K562 (cell line): ENCODE data around the gene SPRED2. TPM values are rescaled to one million over a fixed set of nuclear protein-coding genes. Genes with fewer than 3 reads are reported as not detected.

ENCODE experiments used
- ARHGAP35 ChIP-seq: fragments of 450-650 bp; IDR thresholded peaks from 2 replicates; pipeline ENCODE4 v1.6.1; 2018; ENCODE audit not compliant: partially characterized antibody
- ELF4 ChIP-seq: fragments of 450-650 bp; formaldehyde crosslinking; IDR thresholded peaks from 2 replicates; pipeline ENCODE4 v1.4.0; 2022; ENCODE audit warnings: missing genetic modification characterization
- ETV5 ChIP-seq: sonication (generic); formaldehyde crosslinking; IDR thresholded peaks from 2 replicates; pipeline ENCODE4 v1.4.0; 2020; ENCODE audit warnings: low read depth, mild to moderate bottlenecking, missing genetic modification reagents
- GABPB1 ChIP-seq: sonication (generic); formaldehyde crosslinking; IDR thresholded peaks from 2 replicates; pipeline ENCODE4 v1.8.0; 2022; ENCODE audit warnings: mild to moderate bottlenecking, missing genetic modification reagents
- HNRNPK ChIP-seq: fragments of 200-400 bp; formaldehyde crosslinking; IDR thresholded peaks from one replicate; pipeline ENCODE4 v1.6.1; 2018; ENCODE audit warnings: mild to moderate bottlenecking, low read depth, low read length; ENCODE audit not compliant: poor library complexity, severe bottlenecking
- KHSRP ChIP-seq: fragments of 450-650 bp; IDR thresholded peaks from 2 replicates; pipeline ENCODE4 v1.6.1; 2017
- MAFG ChIP-seq: fragments of 450-650 bp; conservative IDR thresholded peaks from 2 replicates; pipeline ENCODE4 v1.6.1; 2016; ENCODE audit warnings: missing genetic modification characterization, missing compliant biosample characterization
- MEF2A ChIP-seq: IDR thresholded peaks from 2 replicates; pipeline ENCODE4 v1.6.1; 2011; ENCODE audit warnings: low read depth, mild to moderate bottlenecking, low read length, moderate library complexity; ENCODE audit not compliant: control insufficient read depth
- POLR2AphosphoS2 ChIP-seq: IDR thresholded peaks from 2 replicates; pipeline ENCODE4 v1.6.1; 2012; ENCODE audit warnings: low read length, improper control_type of control experiment
- RBM22 ChIP-seq: fragments of 200-400 bp; formaldehyde crosslinking; IDR thresholded peaks from 2 replicates; pipeline ENCODE4 v1.6.1; 2018; ENCODE audit warnings: low read length, low read depth; ENCODE audit not compliant: poor library complexity, severe bottlenecking
- SIN3B ChIP-seq: fragments of 450-650 bp; IDR thresholded peaks from 2 replicates; pipeline ENCODE4 v1.6.1; 2017; ENCODE audit warnings: low read depth, mild to moderate bottlenecking, moderate library complexity
- SNRNP70 ChIP-seq: fragments of 200-400 bp; formaldehyde crosslinking; optimal IDR thresholded peaks from 2 replicates; pipeline ENCODE3; 2017; ENCODE audit warnings: low read depth, low read length
- SPI1 ChIP-seq: IDR thresholded peaks from 2 replicates; pipeline ENCODE4 v1.6.1; 2011; ENCODE audit warnings: low read depth, low read length, control low read depth, borderline replicate concordance
- TBL1XR1 ChIP-seq, 2 experiments: IDR thresholded peaks; 2 replicates each; pipeline ENCODE4 v1.6.1; 2012; ENCODE audit warnings: improper control_type of control experiment in 2 of 2, low read length in 2 of 2, mild to moderate bottlenecking in 1 of 2
- TCF7 ChIP-seq: sonication (generic); IDR thresholded peaks from 2 replicates; pipeline ENCODE4 v1.6.1; 2016; ENCODE audit warnings: antibody characterized with exemption, borderline replicate concordance
- TGIF2 ChIP-seq: sonication (generic); formaldehyde crosslinking; IDR thresholded peaks from 2 replicates; pipeline ENCODE4 v1.8.1; 2022; ENCODE audit warnings: mild to moderate bottlenecking, missing genetic modification reagents, moderate library complexity
- ZNF184 ChIP-seq: sonication (generic); formaldehyde crosslinking; IDR thresholded peaks from 2 replicates; pipeline ENCODE4 v1.5.0; 2020; ENCODE audit warnings: missing genetic modification reagents
- ZNF77 ChIP-seq: fragments of 250-450 bp; sonication (Bioruptor Pico); IDR thresholded peaks from 2 replicates; pipeline ENCODE4 v1.5.0; 2020
- polyA plus RNA-seq, 8 experiments: library from polyadenylated mRNA; depleted of rRNA in 4 of 8; stranded (reverse) in 5 of 8; unstranded in 3 of 8; fragments of >200 nt; fragmentation: Nextera tagmentation in 2 of 8; fragmentation: Illumina TruSeq in 1 of 8; extraction: Ambion mirVana in 2 of 8; extraction: Trizol in 1 of 8; gene quantifications; 2 replicates each; pipeline versions ENCODE4 v1.2.1 to v1.2.3, GENCODE V29; 2011 to 2014; ENCODE audit warnings: inconsistent platforms in 1 of 8, missing spikeins in 1 of 8
- total RNA-seq, 7 experiments: library from RNA; depleted of rRNA in 6 of 7; stranded (reverse); fragments of >200 nt in 6 of 7; fragmentation: Illumina TruSeq in 2 of 7; extraction: Trizol in 2 of 7; gene quantifications; 2 replicates each; pipeline versions ENCODE4 v1.2.1 to v1.2.3, GENCODE V29; 2011 to 2021; ENCODE audit warnings: low replicate concordance in 1 of 7
- TF ChIP-seq, protein P1 (sequence below): fragments of 250-450 bp; sonication (Bioruptor Pico); IDR thresholded peaks from 2 replicates; pipeline ENCODE4 v1.5.0; 2021
- TF ChIP-seq, protein P2 (sequence below): sonication (generic); formaldehyde crosslinking; IDR thresholded peaks from 2 replicates; pipeline ENCODE4 v1.8.0; 2023; ENCODE audit warnings: missing genetic modification reagents, mild to moderate bottlenecking, borderline replicate concordance
- TF ChIP-seq, protein P3 (sequence below): sonication (generic); formaldehyde crosslinking; IDR thresholded peaks from 2 replicates; pipeline ENCODE4 v1.8.1; 2023; ENCODE audit warnings: mild to moderate bottlenecking, missing genetic modification reagents, moderate library complexity

SPRED2 gene
- total and polyA plus RNA-seq, 9 of the 15 experiments (the other 6 are each of a cell fraction or from before 2014, with no cell fraction given), result 4.6 to 50.8 (median 14.1) TPM

- TF ChIP-seq, protein P1, sequence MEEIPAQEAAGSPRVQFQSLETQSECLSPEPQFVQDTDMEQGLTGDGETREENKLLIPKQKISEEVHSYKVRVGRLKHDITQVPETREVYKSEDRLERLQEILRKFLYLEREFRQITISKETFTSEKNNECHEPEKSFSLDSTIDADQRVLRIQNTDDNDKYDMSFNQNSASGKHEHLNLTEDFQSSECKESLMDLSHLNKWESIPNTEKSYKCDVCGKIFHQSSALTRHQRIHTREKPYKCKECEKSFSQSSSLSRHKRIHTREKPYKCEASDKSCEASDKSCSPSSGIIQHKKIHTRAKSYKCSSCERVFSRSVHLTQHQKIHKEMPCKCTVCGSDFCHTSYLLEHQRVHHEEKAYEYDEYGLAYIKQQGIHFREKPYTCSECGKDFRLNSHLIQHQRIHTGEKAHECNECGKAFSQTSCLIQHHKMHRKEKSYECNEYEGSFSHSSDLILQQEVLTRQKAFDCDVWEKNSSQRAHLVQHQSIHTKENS (CRISPR knock-in tag), result no peak
- TF ChIP-seq GABPB1 (CRISPR knock-in tag), result no peak
- no peak for TF ChIP-seq SPI1
- TF ChIP-seq TBL1XR1 (IDR thresholded peaks at IDR 0.05; ENCODE audit: low read length in 2 of 2), result no peak
- no peak for TF ChIP-seq SNRNP70
- TF ChIP-seq SIN3B, result no peak
- no peak for TF ChIP-seq HNRNPK
- no peak for TF ChIP-seq ZNF77 (CRISPR knock-in tag)
- TF ChIP-seq ELF4 (CRISPR knock-in tag), result no peak
- no peak for TF ChIP-seq TGIF2 (CRISPR knock-in tag)
- no peak for TF ChIP-seq KHSRP
- TF ChIP-seq POLR2AphosphoS2, result no peak
- TF ChIP-seq MAFG (tag), result no peak
- TF ChIP-seq, protein P2, sequence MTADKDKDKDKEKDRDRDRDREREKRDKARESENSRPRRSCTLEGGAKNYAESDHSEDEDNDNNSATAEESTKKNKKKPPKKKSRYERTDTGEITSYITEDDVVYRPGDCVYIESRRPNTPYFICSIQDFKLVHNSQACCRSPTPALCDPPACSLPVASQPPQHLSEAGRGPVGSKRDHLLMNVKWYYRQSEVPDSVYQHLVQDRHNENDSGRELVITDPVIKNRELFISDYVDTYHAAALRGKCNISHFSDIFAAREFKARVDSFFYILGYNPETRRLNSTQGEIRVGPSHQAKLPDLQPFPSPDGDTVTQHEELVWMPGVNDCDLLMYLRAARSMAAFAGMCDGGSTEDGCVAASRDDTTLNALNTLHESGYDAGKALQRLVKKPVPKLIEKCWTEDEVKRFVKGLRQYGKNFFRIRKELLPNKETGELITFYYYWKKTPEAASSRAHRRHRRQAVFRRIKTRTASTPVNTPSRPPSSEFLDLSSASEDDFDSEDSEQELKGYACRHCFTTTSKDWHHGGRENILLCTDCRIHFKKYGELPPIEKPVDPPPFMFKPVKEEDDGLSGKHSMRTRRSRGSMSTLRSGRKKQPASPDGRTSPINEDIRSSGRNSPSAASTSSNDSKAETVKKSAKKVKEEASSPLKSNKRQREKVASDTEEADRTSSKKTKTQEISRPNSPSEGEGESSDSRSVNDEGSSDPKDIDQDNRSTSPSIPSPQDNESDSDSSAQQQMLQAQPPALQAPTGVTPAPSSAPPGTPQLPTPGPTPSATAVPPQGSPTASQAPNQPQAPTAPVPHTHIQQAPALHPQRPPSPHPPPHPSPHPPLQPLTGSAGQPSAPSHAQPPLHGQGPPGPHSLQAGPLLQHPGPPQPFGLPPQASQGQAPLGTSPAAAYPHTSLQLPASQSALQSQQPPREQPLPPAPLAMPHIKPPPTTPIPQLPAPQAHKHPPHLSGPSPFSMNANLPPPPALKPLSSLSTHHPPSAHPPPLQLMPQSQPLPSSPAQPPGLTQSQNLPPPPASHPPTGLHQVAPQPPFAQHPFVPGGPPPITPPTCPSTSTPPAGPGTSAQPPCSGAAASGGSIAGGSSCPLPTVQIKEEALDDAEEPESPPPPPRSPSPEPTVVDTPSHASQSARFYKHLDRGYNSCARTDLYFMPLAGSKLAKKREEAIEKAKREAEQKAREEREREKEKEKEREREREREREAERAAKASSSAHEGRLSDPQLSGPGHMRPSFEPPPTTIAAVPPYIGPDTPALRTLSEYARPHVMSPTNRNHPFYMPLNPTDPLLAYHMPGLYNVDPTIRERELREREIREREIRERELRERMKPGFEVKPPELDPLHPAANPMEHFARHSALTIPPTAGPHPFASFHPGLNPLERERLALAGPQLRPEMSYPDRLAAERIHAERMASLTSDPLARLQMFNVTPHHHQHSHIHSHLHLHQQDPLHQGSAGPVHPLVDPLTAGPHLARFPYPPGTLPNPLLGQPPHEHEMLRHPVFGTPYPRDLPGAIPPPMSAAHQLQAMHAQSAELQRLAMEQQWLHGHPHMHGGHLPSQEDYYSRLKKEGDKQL (CRISPR knock-in tag), result peak; percentile 82; the same call in 1 of the 2 replicates
- TF ChIP-seq ARHGAP35, result no peak
- TF ChIP-seq ETV5 (CRISPR knock-in tag), result no peak
- TF ChIP-seq ZNF184 (CRISPR knock-in tag), result no peak
- TF ChIP-seq, protein P3, sequence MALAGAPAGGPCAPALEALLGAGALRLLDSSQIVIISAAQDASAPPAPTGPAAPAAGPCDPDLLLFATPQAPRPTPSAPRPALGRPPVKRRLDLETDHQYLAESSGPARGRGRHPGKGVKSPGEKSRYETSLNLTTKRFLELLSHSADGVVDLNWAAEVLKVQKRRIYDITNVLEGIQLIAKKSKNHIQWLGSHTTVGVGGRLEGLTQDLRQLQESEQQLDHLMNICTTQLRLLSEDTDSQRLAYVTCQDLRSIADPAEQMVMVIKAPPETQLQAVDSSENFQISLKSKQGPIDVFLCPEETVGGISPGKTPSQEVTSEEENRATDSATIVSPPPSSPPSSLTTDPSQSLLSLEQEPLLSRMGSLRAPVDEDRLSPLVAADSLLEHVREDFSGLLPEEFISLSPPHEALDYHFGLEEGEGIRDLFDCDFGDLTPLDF (CRISPR knock-in tag), result no peak
- TF ChIP-seq TCF7, result no peak
- TF ChIP-seq RBM22, result peak; percentile 76
- TF ChIP-seq MEF2A, result no peak
These were observed 1.6 kb downstream of the SPRED2 start (continued) for GRCh38 chr2:65430603-65431420.
